ENCODE results near the gene FOXJ3.

FOXJ3 gene

GRCh38 chr1:42136466-42136865, 198.6 kb downstream of the FOXJ3 start:
- no peak for DNase-seq (ENCODE audit: low read depth, low spot score)
- Histone ChIP-seq H3K9me3 (ENCODE audit: insufficient read depth, low read length) (peaks cover 3% of the 10 kb centered on the region; the same call in 1 of the 2 replicates), H3K4me3 (ENCODE audit: insufficient read length, low read depth) (no peak overlapping the region), H3K4me1 (ENCODE audit: insufficient read depth, insufficient read length) (no peaks in the 10 kb centered on the region), H3K9ac (ENCODE audit: insufficient read length, low read depth) (no peak overlapping the region), H3K27me3 (ENCODE audit: insufficient read depth, insufficient read length) (peaks cover 2% of the 10 kb centered on the region), H3K36me3 (ENCODE audit: insufficient read depth, insufficient read length, low read length) (no peaks in the 10 kb centered on the region)
- TF ChIP-seq ZNF274 (IDR thresholded peaks at IDR 0.05; ENCODE audit: low read depth, low read length) = no peak
- no peak for TF ChIP-seq SUZ12 (IDR thresholded peaks at IDR 0.05; ENCODE audit: extremely low read depth, insufficient read depth, insufficient read length)
- TF ChIP-seq YY1 (IDR thresholded peaks at IDR 0.05; ENCODE audit: insufficient read depth, insufficient read length) = no peak

- Histone ChIP-seq H3K9me3 (ENCODE audit: insufficient read depth, low read length) (peaks cover 3% of the 10 kb centered on the region; the same call in 1 of the 2 replicates), H3K4me3 (ENCODE audit: insufficient read length, low read depth) (no peak overlapping the region), H3K4me1 (ENCODE audit: insufficient read depth, insufficient read length) (no peaks in the 10 kb centered on the region), H3K9ac (ENCODE audit: insufficient read length, low read depth) (no peak overlapping the region), H3K27me3 (ENCODE audit: insufficient read depth, insufficient read length) (peaks cover 2% of the 10 kb centered on the region), H3K36me3 (ENCODE audit: insufficient read depth, insufficient read length, low read length) (no peaks in the 10 kb centered on the region)
- no peak for DNase-seq (ENCODE audit: low read depth, low spot score)
- TF ChIP-seq YY1 (IDR thresholded peaks at IDR 0.05; ENCODE audit: insufficient read depth, insufficient read length) (no peak), ZNF274 (IDR thresholded peaks at IDR 0.05; ENCODE audit: low read depth, low read length) (no peak), SUZ12 (IDR thresholded peaks at IDR 0.05; ENCODE audit: extremely low read depth, insufficient read depth, insufficient read length) (no peak)
Observed at GRCh38 chr1:42135426-42135825, 199.6 kb downstream of the FOXJ3 start.

- TF ChIP-seq ZNF274 (IDR thresholded peaks at IDR 0.05; ENCODE audit: low read depth, low read length) (no peak), YY1 (IDR thresholded peaks at IDR 0.05; ENCODE audit: insufficient read depth, insufficient read length) (no peak), SUZ12 (IDR thresholded peaks at IDR 0.05; ENCODE audit: extremely low read depth, insufficient read depth, insufficient read length) (no peak)
- H3K9me3 ChIP-seq (ENCODE audit: insufficient read depth, low read length) = no peaks in the 10 kb centered on the region; the same call in 1 of the 2 replicates
- peaks cover 2% of the 10 kb centered on the region for H3K27me3 ChIP-seq (ENCODE audit: insufficient read depth, insufficient read length)
- DNase-seq (ENCODE audit: low read depth, low spot score) = no peak
- no peak overlapping the region for H3K9ac ChIP-seq (ENCODE audit: insufficient read length, low read depth)
- no peaks in the 10 kb centered on the region for H3K36me3 ChIP-seq (ENCODE audit: insufficient read depth, insufficient read length, low read length)
- no peaks in the 10 kb centered on the region for H3K4me1 ChIP-seq (ENCODE audit: insufficient read depth, insufficient read length)
- H3K4me3 ChIP-seq (ENCODE audit: insufficient read length, low read depth) = no peak overlapping the region
Observed at GRCh38 chr1:42133809-42134526, 201.1 kb downstream of the FOXJ3 start.

GRCh38 chr1:42133390-42133789, 201.6 kb downstream of the FOXJ3 start:
- Histone ChIP-seq H3K36me3 (ENCODE audit: insufficient read depth, insufficient read length, low read length) (no peaks in the 10 kb centered on the region), H3K9ac (ENCODE audit: insufficient read length, low read depth) (no peak overlapping the region), H3K27me3 (ENCODE audit: insufficient read depth, insufficient read length) (peaks cover 2% of the 10 kb centered on the region), H3K4me1 (ENCODE audit: insufficient read depth, insufficient read length) (no peaks in the 10 kb centered on the region), H3K9me3 (ENCODE audit: insufficient read depth, low read length) (no peaks in the 10 kb centered on the region; the same call in 1 of the 2 replicates), H3K4me3 (ENCODE audit: insufficient read length, low read depth) (no peak overlapping the region)
- DNase-seq (ENCODE audit: low read depth, low spot score) = no peak
- TF ChIP-seq ZNF274 (IDR thresholded peaks at IDR 0.05; ENCODE audit: low read depth, low read length) = no peak

- Histone ChIP-seq H3K4me1 (ENCODE audit: insufficient read depth, insufficient read length) (no peaks in the 10 kb centered on the region), H3K9ac (ENCODE audit: insufficient read length, low read depth) (no peak overlapping the region), H3K27me3 (ENCODE audit: insufficient read depth, insufficient read length) (no peaks in the 10 kb centered on the region), H3K36me3 (ENCODE audit: insufficient read depth, insufficient read length, low read length) (no peaks in the 10 kb centered on the region), H3K4me3 (ENCODE audit: insufficient read length, low read depth) (no peak overlapping the region), H3K9me3 (ENCODE audit: insufficient read depth, low read length) (no peaks in the 10 kb centered on the region)
- TF ChIP-seq ZNF274 (IDR thresholded peaks at IDR 0.05; ENCODE audit: low read depth, low read length) (no peak), YY1 (IDR thresholded peaks at IDR 0.05; ENCODE audit: insufficient read depth, insufficient read length) (no peak), SUZ12 (IDR thresholded peaks at IDR 0.05; ENCODE audit: extremely low read depth, insufficient read depth, insufficient read length) (no peak)
- no peak for DNase-seq (ENCODE audit: low read depth, low spot score)
Observed at GRCh38 chr1:42130061-42130660, 204.9 kb downstream of the FOXJ3 start.

GRCh38 chr1:42128964-42129363, 206.1 kb downstream of the FOXJ3 start:
- Histone ChIP-seq H3K4me3 (ENCODE audit: insufficient read length, low read depth) (no peak overlapping the region), H3K9ac (ENCODE audit: insufficient read length, low read depth) (no peak overlapping the region), H3K9me3 (ENCODE audit: insufficient read depth, low read length) (no peaks in the 10 kb centered on the region), H3K27me3 (ENCODE audit: insufficient read depth, insufficient read length) (no peaks in the 10 kb centered on the region), H3K36me3 (ENCODE audit: insufficient read depth, insufficient read length, low read length) (no peaks in the 10 kb centered on the region), H3K4me1 (ENCODE audit: insufficient read depth, insufficient read length) (no peaks in the 10 kb centered on the region)
- TF ChIP-seq ZNF274 (IDR thresholded peaks at IDR 0.05; ENCODE audit: low read depth, low read length) = no peak
- no peak for TF ChIP-seq SUZ12 (IDR thresholded peaks at IDR 0.05; ENCODE audit: extremely low read depth, insufficient read depth, insufficient read length)
- TF ChIP-seq YY1 (IDR thresholded peaks at IDR 0.05; ENCODE audit: insufficient read depth, insufficient read length) = no peak
- no peak for DNase-seq (ENCODE audit: low read depth, low spot score)

GRCh38 chr1:42128499-42128898, 206.5 kb downstream of the FOXJ3 start:
- no peak for DNase-seq (ENCODE audit: low read depth, low spot score)
- TF ChIP-seq ZNF274 (IDR thresholded peaks at IDR 0.05; ENCODE audit: low read depth, low read length) = no peak
- TF ChIP-seq SUZ12 (IDR thresholded peaks at IDR 0.05; ENCODE audit: extremely low read depth, insufficient read depth, insufficient read length) = no peak
- no peak for TF ChIP-seq YY1 (IDR thresholded peaks at IDR 0.05; ENCODE audit: insufficient read depth, insufficient read length)
- no peaks in the 10 kb centered on the region for H3K27me3 ChIP-seq (ENCODE audit: insufficient read depth, insufficient read length)
- no peaks in the 10 kb centered on the region for H3K4me1 ChIP-seq (ENCODE audit: insufficient read depth, insufficient read length)
- no peaks in the 10 kb centered on the region for H3K9me3 ChIP-seq (ENCODE audit: insufficient read depth, low read length)
- no peak overlapping the region for H3K4me3 ChIP-seq (ENCODE audit: insufficient read length, low read depth)
- H3K36me3 ChIP-seq (ENCODE audit: insufficient read depth, insufficient read length, low read length) = no peaks in the 10 kb centered on the region
- no peak overlapping the region for H3K9ac ChIP-seq (ENCODE audit: insufficient read length, low read depth)
